Stimulated activated CD4-positive, alpha-beta T cell treated with anti-CD3 and anti-CD28 coated beads, Interleukin-1b, Interleukin-23, amount 100 ng/mL, for 4 hours (primary cell): ENCODE data around the gene CEACAM4.
"Not testable (repeated sequence)": the region's sequence is repeated elsewhere in the genome, so short reads cannot be mapped to it uniquely, and the experiment has no call there.

Experiments
- DNase-seq, 2 donors: peaks; one replicate each; pipeline ENCODE4 v3.0.0-alpha.2; 2020; ENCODE audit warnings: low read depth in 2 of 2

Gene CEACAM4

DNA sequence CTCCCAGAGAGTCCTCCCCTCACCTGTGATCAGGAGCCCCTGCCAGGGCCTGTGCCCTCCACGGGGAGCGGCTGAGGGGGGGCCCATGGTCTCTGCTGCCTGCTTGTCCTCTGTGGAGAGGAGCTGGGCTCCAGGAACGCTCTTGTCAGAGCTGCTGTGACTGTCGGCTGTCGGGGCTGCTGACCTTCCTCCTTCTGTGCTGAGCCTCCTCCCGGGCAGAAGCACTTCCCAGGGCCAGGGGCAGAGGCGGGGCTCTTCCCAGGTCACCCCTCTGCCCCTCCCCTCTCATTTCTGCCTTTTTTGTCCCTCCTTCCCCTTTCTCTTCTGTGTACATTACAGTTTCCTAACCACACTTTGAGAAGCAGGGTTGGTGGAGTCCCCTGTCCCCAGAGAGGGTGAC is at the start of gene CEACAM4:
Gene CEACAM4, minus strand, starts transcription at position 198 of the 400 bp plus-strand sequence. Its CDS starts 111 bp downstream, at position 87.
- no peak for DNase-seq

DNA sequence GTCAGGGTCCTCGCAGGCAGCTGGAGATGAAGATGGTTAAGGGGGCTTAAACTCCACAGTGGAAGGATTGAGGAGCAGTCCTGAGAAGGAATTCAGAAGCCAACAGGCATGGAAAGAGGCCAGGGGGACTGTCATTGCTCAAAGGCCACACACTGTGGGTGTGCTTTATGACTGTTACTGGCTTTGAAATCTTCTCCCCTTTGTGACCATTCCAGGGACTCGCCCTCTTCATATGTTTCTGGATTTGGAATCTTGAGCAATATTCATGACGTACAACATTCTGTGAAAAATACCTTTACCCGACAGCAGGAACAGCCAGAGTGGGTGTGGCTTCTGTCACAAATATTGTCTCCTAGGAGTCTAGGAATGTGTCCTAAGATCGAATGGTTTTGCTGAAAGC is 44.6 kb upstream of the CEACAM4 start:
- no peak for DNase-seq

DNA sequence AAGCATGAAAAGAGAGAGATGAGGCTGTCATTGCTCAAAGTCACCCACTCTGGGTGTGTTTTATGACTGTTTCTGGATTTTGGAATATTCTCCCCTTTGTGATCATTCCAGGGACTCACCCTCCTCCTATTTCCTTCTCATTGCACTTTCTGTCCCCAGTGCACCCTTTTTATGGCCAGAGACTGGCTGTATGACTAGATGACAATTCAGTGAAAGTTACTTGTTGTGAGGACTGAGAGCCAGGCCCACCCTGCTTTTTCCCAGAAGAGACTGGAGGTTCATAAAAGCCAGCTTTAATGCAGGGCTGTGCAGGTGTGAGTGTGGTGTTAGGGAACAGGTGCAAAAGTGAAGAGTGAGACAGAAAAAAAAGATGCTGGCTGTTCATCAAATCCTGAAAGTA is 43.9 kb upstream of the CEACAM4 start:
- no peak for DNase-seq

DNA sequence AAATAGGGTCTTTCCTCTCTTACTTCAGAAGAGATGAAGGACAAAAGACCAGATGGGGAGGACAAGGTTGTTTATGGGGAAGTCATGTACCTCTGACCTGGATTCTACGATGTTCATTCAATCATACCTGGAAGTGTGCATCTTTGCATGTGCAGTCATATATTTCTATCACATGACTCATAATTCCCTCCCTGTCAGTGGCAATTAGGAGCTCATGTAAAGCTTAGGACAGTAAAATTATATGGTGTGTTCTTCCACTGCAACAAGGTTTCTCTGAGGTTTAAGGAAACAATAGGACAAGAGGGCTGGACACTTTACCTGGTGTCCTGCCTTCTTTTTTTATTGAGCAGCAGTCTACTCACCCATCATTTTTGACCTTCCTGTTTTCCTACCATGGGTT is 41.4 kb upstream of the CEACAM4 start:
- no peak for DNase-seq

DNA sequence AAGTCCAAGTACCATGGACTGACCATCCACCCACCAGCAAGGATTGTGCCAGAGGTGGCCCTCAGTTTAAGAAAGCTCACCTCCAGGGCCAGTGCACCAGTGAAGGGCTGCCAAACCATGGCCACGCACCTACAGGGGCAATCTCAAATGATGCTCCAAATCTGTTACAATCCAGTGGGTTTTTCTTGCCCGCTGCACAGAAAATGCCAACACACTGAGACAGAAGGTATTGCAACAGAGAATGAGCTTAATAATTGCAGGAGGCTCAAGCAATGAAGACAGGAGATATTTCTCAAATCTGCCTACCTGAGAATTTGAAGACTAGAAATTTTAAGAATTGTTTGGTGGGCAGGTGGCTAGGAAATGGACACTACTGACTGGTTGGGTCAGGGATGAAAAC is 39.2 kb upstream of the CEACAM4 start:
- DNase-seq = no peak

DNA sequence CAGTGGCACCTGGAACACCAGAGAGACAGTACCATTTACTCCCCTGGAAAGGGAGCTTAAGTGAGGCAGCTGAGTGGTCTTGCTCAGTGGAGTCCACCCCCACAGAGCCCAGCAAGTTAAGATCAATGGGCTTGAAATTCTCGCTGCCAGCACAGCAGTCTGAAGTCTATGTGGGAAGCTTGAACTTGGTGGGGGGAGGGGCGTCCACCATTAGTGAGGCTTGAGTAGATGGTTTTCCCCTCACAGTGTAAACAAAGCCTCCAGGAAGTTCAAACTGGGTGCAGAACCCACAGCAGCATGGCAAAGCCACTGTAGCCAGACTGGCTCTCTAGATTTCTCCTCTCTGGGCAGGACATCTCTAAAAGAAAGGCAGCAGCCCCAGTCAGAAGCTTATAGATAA is 30.3 kb upstream of the CEACAM4 start:
- no peak for DNase-seq

DNA sequence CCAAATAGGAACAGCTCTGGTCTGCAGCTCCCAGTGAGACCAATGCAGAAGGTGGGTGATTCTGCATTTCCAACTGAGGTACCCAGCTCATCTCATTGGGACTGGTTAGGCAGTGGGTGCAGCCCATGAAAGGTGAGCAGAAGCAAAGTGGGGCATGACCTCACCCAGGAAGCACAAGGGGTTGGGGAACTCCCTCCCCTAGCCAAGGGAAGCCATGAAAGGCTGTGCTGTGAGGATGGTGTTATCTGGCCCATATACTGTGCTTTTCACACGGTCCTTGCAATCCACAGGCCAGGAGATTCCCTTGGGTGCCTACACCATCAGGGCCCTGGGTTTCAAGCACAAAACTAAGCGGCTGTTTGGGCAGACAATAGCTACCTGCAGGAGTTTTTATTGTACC is 29.9 kb upstream of the CEACAM4 start:
- not testable (repeated sequence) for DNase-seq

DNA sequence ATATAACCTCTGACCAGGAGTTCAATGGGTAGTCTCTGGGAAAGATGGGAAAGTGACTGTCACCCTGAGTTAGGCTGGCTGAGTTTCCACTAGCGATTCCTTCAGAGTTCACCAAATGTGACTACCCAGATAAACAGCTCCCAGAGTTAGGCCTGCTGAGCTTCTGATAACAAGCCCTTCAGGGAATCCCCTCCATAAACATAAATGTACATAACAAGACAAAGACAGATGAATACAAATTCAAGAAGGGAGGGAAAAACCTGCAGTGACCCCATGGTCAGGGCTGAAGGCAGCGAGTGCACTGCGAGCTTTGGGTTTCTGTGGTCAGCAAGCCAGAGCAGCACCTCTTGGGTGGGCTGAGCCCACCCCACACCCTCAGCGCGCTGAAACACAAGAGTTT is 25.4 kb upstream of the CEACAM4 start:
- no peak for DNase-seq

DNA sequence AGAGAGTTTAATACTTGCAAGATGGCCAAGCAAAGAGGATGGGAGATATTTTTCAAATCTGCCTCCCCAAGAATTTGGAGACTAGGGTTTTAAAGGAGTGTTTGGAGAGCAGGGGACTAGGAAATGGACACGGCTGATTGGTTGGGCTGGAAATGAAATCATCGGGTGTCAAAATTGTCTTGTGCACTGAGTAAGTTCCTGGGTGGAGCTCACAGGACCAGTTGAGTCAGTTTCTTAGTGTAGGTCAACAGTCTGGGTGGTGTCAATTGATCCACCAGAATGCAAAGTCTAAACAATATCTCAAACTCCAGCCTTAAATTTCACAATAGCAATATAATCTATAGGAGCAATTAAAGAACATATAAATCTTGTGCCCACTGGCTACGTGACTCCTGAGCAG is 23.0 kb upstream of the CEACAM4 start:
- DNase-seq = no peak

DNA sequence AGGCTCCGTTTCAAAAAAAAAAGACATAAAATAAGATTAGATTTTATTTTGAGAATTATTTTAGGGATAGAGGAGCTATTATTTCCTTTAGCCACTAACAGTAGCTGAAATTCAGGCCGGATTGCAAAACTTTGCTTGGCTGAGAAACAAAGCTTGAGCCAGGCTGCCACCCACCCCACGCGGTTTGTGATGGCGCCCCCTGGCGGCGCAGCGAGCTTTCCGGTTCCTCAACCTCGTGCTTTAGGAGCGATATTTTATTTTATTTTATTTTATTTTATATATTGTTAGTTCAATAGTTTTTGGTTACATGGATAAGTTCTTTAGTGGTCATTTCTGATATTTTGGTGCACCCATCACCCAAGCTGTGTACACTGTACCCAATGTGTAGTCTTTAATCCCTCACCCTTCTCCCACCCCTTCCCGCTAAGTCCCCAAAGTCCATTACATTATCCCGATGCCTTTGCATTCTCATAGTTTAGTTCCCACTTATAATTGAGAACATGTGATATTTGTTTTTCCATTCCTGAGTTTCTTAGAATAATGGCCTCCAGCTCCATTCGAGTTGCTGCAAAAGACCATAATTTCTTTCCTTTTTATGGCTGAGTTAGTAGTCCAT is 19.8 kb upstream of the CEACAM4 start:
- peak; percentile 31 to 53 for DNase-seq

DNA sequence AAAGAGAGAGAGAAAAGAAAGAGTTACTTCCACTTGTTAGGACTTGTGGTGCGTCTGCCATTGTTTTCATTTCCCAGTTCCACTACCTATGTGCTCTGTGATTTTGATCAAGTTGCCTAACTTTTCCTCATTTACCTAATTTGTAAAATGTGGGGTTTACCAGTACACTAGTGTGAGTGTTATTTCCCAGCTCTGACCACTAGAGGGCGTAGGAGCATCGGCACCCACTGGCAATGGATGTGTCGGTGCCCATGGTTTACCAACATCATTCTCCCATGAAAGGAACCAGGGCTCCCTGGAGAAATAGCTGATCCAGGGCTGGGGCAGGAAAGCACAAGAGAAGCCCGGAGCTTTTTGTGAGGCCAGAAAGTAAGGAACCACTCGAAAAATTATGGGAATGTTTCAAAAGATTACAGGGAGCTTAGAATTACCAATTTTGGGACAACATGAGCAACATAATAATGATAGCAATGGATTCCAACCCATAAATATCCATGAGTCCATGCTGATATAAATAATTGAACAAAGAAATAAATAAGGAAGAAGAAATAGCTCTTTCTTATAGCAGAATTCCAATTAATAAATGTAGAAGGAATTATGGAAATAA is 15.1 kb upstream of the CEACAM4 start:
- DNase-seq = peak; percentile 42 to 74

DNA sequence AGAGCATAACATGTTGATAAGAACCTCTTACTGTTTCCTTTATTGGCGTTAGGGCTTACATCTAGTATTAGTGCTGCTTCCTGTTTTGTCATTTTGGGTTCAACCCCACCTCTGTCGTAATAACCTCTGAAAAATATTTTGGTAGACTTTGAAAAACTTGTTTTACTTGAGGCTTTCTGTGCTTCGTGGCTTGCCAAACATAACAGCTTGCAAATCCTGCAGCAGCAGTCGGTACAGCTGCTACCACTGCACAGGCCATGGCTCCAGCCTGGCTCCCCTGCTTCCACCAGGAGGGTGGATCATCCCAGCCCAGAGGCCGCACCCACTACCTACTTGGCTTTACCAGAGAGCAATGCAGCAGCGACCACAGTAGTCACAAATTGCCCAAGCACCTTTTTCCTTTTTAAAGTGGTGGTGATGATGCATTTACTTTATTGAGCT is 11.8 kb upstream of the CEACAM4 start:
- DNase-seq = no peak

DNA sequence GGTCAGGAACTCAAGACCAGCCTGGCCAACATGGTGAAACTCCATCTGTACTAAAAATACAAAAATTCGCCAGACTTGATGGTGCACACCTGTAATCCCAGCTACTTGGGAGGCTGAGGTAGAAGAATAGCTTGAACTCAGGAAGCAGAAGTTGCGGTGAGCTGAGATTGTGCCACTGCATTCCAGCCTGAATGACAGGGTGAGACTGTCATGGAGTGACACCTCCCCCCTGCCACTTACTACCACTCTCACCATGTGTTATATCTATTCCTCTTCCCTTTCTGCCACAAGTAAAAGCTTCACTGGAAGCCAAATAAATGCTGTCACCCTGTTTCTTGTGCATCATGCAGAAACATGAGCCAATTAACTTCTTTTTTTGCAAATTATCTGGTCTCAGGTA is 10.6 kb upstream of the CEACAM4 start:
- no peak for DNase-seq

DNA sequence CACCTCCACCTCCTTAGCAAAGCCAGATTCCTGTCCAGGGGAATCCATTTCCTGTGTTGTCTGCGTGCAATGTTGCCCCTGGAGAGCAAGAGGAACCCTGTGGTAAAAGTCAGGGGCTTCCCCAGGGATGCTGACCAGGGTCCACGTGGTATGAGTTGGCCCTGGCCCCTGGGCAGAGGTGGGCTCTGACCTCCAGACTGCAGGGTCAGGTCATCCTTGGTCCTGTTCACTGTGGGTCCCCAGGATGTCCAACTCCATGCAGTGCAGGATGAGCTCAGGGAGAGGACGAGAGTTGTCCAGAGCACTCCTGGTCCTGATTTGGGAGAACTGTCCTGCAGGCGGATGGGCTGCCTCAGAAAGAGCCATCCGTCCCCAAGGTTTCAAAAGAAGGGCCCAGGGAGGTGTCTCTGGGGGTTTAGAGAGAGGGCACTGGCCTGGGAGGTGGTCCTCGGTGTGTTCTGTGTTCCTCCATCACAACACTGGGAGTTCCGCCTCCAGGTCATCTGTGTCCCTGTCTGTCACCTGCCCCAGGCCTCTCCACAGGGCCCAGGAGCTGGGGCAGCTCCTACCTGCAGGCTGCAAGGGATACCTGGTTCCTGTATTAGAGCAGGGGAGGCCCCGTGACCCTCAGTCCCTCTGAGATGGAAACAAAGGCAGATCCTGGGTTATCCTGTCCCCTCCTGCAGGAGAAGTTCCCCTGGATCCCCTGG is 1.2 kb upstream of the CEACAM4 start:
- no peak for DNase-seq

DNA sequence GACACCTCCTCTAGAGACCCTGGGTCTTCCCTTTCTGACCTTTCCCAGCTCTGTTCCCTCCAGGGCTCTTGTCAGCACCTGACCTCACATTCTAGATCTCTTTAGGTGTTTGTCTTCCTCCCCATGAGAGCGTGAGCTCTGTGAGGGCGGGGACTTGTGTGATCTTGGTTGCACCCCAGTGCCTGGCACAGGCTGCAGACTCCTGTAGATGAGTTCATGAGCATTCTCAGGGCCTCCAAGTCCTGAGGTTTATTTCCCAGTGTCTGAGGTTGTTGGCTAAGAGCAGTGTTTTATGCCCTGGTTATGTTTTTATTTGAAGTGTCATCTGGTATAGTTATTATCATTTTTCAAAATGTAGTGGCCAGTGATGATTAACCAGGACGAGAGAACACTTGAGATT is 596 bp downstream of the CEACAM4 start:
- DNase-seq = no peak

DNA sequence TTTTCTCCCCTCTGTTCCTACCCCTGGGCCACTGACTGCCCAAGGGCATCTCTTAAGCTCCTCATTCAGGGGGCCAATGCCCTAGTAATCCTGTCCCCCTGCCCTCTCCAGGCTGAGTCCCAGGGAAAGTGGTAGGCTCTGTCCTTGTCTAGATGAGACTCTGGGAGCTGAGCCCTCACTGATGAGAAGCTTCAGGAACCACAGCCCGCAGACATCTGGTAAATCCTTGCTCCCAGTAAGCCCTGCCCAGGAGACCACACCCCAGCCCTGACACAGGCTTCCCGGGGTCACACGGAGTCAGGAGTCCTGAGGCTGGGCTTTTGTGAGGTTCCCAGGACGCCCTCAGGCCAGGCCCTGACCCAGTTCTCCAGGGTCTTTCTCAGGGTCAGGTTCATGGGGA is 1.9 kb downstream of the CEACAM4 start:
- no peak for DNase-seq

DNA sequence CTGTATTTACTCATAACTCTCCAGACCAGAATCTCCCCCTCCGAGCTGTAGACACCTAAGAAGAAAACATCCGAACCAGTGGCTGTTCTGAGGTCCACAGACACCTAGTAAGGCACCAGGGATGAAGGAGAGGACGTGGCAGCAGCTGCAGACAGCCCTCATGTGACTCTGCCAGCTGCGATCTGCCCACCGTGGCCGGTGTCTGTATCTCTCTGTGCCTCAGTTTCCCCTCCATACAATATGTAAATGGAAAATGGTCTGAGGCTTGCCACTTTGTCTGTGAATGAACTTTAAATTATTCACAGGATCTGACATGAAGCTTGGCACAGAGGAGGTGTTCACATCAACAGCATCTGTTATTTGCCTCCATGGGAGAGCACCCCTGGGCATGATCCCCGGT is 2.4 kb downstream of the CEACAM4 start:
- DNase-seq = no peak

DNA sequence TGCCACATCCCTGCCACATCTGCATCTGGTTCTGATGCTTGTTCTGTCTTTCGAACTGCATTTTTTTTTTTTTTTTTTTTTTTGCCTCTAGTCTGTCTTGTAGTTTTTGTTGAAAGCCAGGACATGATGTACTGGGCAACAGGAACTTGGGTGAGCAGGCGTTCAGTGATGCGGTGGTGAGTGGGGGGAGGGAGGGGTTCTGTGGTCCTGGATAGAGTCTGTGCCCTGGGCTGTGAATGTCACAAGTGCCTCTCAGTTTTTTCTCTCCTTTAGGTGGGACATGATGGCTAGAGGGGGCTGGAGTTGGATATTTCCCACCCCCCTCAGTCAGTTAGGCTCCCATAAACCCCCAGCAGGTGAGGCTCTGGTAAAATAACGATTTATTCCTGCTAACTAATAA is 3.5 kb downstream of the CEACAM4 start:
- no peak for DNase-seq

DNA sequence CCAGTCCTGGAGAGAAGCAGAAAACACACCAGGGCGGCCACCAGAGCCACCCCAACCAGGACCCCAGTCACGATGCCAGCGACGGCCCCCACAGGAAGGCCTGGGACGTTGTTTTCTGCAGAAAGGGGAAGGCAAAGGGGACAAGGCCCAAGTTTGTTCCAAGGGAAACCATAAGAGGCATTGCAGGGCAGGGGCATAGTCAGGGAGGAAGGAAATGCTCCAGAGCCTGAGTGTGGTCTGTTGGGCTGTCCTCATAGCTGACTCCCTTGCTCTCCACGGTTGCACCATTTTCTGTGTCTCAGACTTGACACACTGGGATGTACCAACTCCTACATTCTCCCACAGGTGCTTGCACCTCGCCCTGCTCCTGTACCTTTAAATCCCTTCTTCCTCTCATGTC is 5.2 kb downstream of the CEACAM4 start:
- DNase-seq = no peak

DNA sequence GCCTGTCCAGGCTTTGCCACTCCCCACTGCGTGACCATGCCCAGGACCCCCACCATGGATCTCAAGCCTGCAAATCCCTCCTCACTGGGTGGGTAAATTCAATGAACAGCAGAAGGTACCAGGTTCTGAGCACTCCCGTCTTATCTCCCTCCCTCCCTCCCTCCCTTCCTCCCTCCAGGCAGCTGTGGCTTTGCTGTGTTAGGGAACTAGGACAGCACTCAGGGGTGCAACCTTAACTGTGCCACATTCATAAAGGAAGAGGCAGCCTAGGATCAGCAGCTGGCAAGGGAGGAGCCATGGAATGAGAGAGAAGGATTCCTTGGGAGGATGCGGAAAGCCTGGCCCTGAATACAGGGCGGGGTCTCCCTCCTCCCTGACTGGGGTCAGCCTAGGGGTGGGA is 5.6 kb downstream of the CEACAM4 start:
- no peak for DNase-seq

DNA sequence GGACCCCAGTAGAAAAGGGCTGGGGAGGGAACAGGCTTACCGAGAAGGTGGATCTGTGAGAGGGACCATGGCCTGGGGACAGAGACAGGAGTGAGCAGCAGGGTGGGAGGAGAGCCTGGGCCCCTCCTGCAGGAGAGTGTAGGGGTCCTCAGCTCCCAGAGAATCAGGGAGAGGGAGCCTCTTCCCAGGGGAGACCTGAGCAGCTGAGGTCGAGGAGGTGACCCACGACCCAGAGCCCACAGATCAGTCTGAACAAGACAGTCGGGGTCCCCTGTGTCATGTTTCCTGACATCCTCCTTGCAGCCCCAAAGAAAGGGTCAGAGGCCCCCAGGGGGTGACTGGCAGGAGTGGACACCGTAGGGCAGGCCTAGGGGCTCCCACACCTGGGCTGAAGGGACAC is 6.7 kb downstream of the CEACAM4 start:
- DNase-seq = no peak

DNA sequence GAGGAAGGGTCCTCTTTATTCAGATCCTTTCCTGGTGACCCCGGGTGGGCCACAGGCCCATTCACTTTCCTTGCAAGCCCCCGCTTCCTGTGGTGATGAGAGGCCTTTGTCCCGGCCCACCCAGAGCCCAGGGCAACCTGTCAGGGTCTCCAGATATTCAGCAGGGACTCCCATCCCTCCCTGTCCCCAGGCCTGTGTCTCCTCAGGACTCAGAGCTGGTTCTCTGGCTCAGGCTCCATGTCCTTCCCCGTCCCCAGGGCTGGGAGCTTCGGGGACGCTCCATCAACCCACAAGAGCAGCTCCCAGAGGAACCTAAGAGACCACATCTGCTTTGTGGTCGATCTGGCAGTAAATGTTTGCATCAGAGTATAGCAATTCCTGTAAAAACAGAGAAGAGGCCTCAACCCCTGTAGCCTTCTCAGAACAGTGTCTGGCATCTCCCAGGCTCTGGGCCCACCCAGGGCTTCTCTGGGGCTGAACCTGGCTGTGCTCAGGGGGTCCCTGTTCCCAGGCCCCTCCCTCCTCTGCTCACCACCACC is 7.8 kb downstream of the CEACAM4 start:
- DNase-seq = no peak
